Activated CD8-positive, alpha-beta memory T cell treated with anti-CD3 and anti-CD28 coated beads for 36 hours (primary cell): Measurements from ENCODE around the gene RAD9A. TPM values are rescaled to one million over a fixed set of nuclear protein-coding genes. Genes with fewer than 3 reads are reported as not detected.

Source experiments
- CTCF ChIA-PET: fragments of 350-600 bp; sonication (Branson Sonifier 250); formaldehyde crosslinking; loops from one replicate; lab custom pipeline; 2021; ENCODE audit warnings: antibody characterized with exemption; lab: Charles Lee
- POLR2A ChIA-PET: fragments of 350-600 bp; sonication (Branson Sonifier 250); formaldehyde crosslinking; loops from one replicate; lab custom pipeline; 2021; ENCODE audit warnings: antibody characterized with exemption; lab: Charles Lee
- total RNA-seq, 2 experiments: library from RNA; stranded (reverse); gene quantifications; one replicate each; pipeline ENCODE4 v1.2.3, GENCODE V29; 2021

The RAD9A gene
- 10 to 100 TPM; 35.2 to 37.4 TPM for total RNA-seq

DNA sequence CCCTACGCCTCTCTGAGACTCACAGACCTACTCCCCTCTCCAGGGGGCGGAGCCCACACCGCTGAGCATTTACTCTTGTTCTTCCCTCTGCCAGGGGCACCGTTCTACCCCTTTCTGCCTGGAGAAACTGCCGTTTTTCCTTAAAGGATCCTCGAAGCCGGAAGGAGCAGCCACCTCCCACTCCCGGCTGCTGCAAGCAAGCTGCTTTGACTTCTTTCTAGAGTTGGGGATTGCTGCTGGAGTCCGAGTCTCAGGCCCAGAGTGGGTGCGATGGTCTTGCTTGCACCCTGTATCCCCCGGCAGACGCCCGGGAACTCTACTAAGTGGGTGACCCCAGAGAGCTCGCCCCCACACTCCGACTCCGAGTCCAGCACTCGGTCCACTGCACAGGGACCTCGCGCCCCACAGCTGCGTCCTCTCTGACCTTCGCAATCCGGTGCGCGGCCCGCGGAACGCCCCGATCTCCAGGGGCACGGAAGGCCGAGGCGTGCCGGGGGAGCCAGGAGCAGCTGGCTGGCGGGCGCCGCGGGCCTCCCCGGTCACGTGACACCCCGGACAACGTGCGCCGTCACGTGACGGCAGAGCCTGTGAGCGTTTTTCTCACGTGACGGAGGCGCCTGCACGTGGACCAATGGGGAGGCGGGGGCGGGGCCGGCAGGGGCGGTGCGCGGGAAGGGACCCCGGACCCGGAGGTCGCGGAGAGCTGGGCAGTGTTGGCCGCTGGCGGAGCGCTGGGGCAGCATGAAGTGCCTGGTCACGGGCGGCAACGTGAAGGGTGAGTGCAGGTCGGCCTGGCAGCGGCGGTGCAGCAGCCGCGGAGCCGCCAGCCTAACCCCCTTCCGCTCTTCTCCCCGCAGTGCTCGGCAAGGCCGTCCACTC is at the start of gene RAD9A:
Gene RAD9A (plus strand): TSS at position 683 of the 879 bp plus-strand sequence. CDS start 59 bp downstream, at position 742.
- ChIA-PET POLR2A (interaction anchor here (0.6 to 2.4 kb wide), 8 partner anchors 9 to 96 kb away, joined by 3 to 26 read pairs (median 4); partner anchors contain the start of genes PPP1CA, PTPRCAP and TBC1D10C), CTCF (interaction anchor here (0.9 to 4.0 kb wide), 13 partner anchors 10 to 130 kb away, joined by 3 to 24 read pairs (median 7); partner anchors contain the start of genes POLD4, PPP1CA and TBC1D10C)

DNA sequence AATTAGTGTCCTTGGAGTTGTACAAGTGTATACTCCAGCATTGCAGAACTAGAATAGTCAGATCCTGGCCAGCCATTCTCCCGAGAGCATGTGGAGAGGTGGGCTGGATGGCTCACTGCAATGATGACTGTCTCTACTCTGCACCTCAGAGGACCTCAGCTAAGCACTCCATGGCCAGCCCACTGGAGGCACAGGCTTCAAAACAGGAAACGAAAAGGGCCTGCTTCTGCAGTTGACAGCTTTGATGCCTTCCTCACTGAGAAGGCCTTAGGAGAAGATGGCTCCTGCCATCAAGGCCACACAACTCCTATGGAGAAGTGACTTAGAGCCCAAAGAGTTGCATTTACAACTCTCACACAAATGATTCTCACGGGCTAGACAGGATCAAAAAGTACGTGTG is 47.5 kb upstream of the RAD9A start:
- ChIA-PET POLR2A (interaction anchor here (0.9 kb wide), 1 partner anchor 33 kb away, joined by 3 read pairs; no protein-coding TSS in a partner anchor), CTCF (interaction anchor here (0.6 to 4.2 kb wide), 9 partner anchors 9 to 159 kb away, joined by 3 to 48 read pairs (median 6); partner anchors contain the start of gene POLD4)

DNA sequence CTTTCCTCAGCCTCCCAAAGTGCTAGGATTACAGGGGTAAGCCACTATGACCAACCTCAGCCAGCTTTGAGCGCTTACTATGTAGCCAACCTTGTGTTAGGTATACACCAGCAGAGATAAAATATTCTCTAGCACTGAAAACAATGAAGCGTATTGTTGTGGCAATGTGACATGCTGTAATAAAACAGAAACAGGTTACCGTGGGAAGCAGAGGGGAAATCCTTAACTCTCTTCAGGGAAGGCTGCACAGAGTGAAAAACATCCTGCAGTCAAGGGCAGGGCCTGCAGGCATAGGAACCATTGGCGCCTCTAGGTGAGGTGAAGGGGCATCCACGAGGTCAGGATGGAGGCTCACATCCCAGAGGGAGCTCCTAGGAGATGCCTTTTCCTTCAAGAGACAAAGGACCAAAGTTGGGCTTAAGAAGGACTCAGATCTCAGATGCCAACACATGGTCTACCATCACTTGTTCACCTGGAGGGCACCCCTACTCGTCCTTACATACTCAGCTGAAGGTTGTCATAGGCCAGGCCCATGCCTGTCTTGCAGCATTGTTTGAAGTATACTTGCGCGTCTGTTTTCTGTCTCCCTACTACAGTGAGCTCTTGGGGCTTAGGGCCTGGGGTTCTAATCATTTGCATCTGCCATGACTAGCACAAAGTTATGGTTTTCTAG is 46.4 kb upstream of the RAD9A start:
- ChIA-PET POLR2A (interaction anchor here (0.6 kb wide), 1 partner anchor 235 kb away, joined by 4 read pairs; no protein-coding TSS in a partner anchor), CTCF (interaction anchor here (0.6 to 4.2 kb wide), 16 partner anchors 8 to 83 kb away, joined by 3 to 48 read pairs (median 6); partner anchors contain the start of gene POLD4)

DNA sequence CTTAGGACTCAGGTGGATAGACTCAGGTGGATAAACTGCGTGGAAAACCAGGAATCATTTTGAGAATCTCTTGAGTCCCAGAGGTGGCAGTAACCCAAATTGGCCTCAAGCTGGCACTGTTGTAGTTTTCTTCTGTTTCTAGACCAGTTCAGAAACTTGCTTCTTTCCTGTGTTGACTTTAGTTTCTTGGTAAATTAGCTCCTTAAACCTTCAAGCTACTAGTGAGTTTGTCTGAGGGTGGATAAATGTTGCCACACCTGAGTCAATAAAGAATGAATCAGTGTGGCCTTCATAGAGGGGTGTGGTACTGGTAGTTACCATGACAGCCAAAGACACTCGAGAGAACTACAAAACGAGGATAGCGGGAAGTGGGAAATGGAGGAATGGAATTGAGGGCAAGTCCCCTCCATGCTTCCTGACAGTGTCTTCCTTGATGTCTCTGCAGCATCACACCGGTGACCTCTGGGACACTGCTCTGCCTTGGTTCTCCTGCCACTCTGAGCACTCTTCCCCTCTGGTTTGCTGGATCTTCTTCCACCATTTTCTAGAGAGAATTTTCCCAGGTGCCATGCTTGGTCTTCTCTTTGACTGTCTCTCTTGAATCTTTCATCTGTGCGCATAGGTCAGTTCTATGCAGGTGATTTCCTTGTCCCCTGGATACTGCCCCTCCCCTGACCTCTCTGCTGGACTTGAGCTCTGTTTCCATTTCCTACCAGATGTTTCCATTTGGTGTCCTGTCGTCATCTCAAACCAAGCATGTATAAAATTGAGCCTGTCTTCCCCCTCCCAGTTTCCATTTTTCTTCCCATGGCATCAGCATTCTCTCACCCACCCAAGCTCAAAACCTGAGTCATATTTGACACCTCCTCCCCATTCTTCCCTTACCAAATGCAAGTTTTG is 45.6 kb upstream of the RAD9A start:
- CTCF ChIA-PET: interaction anchor here (1.0 to 4.2 kb wide), 17 partner anchors 8 to 84 kb away, joined by 3 to 48 read pairs (median 5); partner anchors contain the start of gene POLD4
- POLR2A ChIA-PET: interaction anchor here (0.6 kb wide), 1 partner anchor 234 kb away, joined by 4 read pairs; no protein-coding TSS in a partner anchor

DNA sequence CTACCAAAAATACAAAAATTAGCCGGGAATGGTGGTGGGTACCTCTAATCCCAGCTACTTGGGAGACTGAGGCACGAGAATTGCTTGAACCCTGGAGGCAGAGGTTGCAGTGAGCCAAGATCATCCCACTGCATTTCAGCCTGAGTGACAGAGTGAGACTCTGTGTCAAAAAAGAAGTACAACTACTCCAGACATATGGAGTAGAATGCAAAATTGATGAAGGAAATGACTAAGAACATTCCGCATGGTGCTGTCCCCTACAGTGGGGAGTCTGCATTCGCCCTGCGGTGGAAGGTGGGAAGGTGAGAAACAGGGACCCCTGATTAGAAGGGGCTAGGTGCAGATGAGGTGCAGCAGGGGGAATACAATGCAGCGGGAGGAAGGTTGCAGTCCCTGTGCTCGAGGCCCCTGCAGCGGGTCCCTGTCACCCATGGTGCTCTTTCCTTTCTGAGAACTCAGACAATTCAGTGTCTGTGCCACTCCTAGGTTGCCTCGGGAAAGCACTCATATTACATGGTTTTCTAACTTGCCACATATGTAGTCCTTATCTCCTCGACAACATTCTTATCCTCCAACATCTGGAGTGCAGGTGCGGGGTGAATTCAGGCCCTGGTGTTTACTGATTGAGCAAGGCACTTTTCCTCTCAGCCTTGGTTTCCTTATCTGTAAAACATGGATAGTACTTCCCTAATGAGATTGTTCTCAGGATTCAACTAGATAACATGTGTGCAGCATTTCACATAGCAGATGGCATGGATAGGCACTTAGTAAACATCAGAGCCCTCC is 43.6 kb upstream of the RAD9A start:
- POLR2A ChIA-PET: no interaction called here

GRCh38 chr11:67349036-67349435 is 42.8 kb upstream of the RAD9A start:
- ChIA-PET CTCF (interaction anchor here (0.5 to 20.0 kb wide), 2 partner anchors 29 to 942 kb away, joined by 6 to 601 read pairs; partner anchors contain the start of gene CLCF1), POLR2A (no interaction called here)

More for the DNA sequence above, 43.6 kb upstream of the RAD9A start:
- CTCF ChIA-PET: interaction anchor here (1.8 to 20.0 kb wide), 3 partner anchors 9 to 34 kb away, joined by 7 to 601 read pairs (median 48); partner anchors contain the start of gene CLCF1

GRCh38 chr11:67349457-67349856 is 42.3 kb upstream of the RAD9A start:
- CTCF ChIA-PET: interaction anchor here (0.5 to 20.0 kb wide), 2 partner anchors 29 to 942 kb away, joined by 6 to 601 read pairs; partner anchors contain the start of gene CLCF1

DNA sequence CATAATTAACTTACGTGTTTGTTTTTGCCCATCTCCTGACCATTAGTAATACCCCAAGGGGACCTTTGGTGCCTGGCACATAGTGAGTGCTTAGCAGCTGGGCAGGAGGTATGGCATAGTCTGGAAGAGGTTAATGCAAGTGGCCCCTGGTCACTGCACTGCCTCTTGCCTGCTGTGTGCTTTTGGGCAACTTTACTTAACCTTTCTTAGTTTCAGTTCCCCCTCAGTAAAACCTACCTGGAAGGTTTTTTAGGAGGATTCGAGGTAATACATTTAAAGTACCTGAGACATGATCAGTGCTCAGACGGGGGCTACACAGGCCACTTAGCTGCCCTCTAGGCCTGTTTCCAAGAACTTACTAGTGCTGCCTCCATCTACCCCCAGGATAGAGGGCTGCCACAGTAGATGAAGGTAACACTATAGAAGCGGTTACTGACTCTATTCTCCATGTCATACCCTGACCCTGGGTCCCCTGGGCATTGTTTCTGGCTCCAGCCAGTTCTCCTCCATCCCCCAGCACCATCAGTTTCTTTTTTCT is 41.8 kb upstream of the RAD9A start:
- CTCF ChIA-PET: interaction anchor here (2.5 to 20.0 kb wide), 3 partner anchors 28 to 88 kb away, joined by 10 to 601 read pairs (median 24); partner anchors contain the start of genes CLCF1 and RAD9A

More at GRCh38 chr11:67349457-67349856, 42.3 kb upstream of the RAD9A start:
- POLR2A ChIA-PET: no interaction called here

GRCh38 chr11:67351275-67352005 is 40.3 kb upstream of the RAD9A start:
- ChIA-PET POLR2A (interaction anchor here (0.8 to 1.5 kb wide), 5 partner anchors 22 to 112 kb away, joined by 3 to 5 read pairs (median 3); partner anchors contain the start of genes PPP1CA and RAD9A), CTCF (interaction anchor here (0.6 to 20.0 kb wide), 20 partner anchors 9 to 269 kb away, joined by 3 to 601 read pairs (median 6); partner anchors contain the start of genes CLCF1, PPP1CA and RAD9A)

More for the DNA sequence above, 41.8 kb upstream of the RAD9A start:
- POLR2A ChIA-PET: no interaction called here

DNA sequence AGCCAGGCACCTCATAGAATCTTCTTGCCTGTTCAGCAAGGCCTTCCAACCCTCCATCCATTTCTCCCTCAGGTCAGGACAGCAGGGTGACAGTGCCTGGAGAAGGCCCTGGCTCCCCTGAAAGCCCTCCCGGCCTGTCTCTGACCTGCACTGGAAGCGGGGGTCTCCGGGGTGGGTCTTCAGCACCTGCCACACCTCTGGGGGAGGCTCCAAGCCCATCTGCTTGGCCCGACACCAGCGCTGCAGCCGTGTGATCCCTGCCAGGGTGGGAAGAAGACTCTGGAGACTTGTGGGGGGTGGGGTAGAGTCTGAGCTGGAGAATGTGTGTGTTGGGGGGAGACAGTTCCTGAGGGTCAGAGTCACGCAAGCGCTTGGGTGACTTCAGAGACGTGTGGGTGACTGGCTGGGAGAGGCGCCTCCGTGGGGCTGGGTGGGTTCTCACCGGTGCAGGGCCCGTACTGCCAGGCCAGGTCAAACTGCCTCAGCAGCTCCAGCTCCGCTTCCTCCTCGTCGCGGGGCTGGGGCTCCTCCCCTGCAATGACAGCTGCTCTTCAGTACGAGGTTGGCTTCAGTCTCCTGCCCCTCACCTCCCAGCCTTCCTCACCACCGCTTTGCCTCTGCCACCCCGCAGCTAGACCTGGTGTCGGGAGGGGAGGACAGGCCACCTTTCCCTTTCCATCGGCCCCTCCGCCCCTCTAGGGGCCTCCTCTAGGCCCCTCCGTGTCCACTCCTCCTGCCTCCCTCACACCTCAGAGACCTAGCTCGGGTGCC is 39.1 kb upstream of the RAD9A start:
- ChIA-PET POLR2A (interaction anchor here (0.6 to 2.8 kb wide), 10 partner anchors 20 to 116 kb away, joined by 3 to 12 read pairs (median 4); partner anchors contain the start of genes CLCF1, PPP1CA, RAD9A and TMEM134), CTCF (interaction anchor here (0.7 to 20.0 kb wide), 12 partner anchors 8 to 237 kb away, joined by 3 to 601 read pairs (median 5); partner anchors contain the start of genes CLCF1, RAD9A and TBC1D10C)

DNA sequence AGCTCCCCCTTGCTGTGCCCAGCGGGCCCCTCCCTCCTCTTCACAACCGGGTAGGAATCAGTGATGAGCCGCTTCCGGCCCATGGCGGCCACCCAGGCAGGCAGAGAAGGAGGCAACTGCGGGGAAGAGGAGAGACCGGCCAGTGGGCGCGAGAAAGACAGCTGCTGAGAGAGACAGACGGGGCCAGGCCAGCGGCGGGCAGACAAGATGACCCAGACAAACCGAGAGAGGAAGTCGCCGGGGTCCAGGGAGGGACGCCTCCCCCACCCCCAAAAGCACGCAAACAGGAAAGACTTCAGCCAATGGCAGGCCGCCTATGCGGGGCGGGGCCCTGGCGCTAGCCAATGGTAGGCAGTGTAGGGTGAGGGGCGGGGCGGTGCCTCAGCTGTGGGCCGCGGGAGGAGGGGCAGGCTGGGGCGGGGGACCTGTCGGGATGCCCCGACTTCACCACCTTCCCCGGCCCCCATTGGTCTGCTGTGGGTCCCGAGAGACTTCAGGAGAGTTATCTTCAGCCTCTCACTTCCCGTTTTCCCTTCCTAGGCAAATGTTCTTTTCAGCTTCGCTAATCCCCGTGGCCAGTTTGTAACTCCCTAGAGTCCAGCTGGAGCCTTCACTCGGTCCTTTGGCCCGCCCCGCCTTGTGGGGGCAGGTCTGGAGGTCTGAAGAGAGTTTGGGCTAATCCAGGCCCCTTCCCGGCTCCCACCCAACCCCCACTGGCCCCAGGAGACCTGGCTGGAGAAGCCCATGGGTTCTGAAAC is 38.3 kb upstream of the RAD9A start, which contains the start of gene POLD4:
Gene POLD4 (minus strand): TSS at position 230 of the 758 bp plus-strand sequence. CDS start 147 bp downstream, at position 83.
- ChIA-PET POLR2A (interaction anchor here (0.6 to 2.8 kb wide), 12 partner anchors 9 to 115 kb away, joined by 3 to 12 read pairs (median 3); partner anchors contain the start of genes CLCF1, PPP1CA, RAD9A and TMEM134), CTCF (interaction anchor here (0.6 to 20.0 kb wide), 13 partner anchors 8 to 238 kb away, joined by 3 to 601 read pairs (median 4); partner anchors contain the start of genes CLCF1, GRK2, RAD9A and TBC1D10C)

DNA sequence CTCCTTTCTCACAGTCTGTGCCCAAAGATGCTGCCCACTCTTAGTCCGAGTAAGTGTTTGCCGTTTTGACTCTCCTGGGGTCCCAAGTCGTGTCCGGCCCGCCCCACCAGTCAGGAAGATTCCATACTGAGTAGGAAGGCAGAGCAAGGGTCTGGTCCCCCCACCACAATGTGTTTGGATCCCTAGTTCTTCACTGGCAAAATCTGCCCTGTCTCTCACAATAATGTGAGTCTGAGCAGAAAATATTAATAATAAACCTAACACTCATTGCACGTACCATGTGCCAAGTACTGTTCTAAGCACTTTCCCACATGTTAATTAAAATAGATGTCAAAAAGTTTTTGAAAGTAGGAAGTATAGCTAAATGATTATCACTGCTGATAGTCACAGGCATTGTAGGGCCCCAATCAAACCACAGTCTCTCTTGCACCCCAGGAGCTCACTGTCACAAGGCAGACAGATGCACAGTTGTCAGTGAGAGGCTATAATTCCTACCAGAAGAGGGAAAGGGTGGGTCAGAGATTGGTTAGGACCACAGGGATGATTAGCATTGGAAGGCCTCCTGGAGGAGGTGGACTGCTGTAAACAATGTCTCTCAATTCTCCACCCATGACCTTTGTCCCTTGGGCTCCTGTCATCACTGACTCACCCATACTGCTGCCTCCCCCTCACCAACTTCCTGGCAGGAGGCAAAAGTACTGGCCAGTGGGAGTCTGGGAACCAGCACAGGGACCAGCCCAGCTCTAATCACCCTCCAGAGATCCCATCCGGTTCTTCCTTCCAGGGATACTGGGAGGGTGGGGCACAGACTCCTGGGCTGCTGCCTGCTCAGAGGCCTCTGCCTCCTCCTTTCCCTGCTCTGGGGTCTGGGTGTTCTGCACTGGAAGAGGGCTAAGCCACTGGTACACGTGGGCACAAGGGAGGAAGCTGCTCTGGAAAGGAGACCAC is 37.4 kb upstream of the RAD9A start:
- CTCF ChIA-PET: interaction anchor here (0.6 to 20.0 kb wide), 9 partner anchors 9 to 102 kb away, joined by 3 to 601 read pairs (median 4); partner anchors contain the start of genes CLCF1, GRK2 and RAD9A

More for the DNA sequence above, 37.4 kb upstream of the RAD9A start:
- POLR2A ChIA-PET: interaction anchor here (0.7 to 2.8 kb wide), 6 partner anchors 8 to 47 kb away, joined by 3 to 12 read pairs (median 4); partner anchors contain the start of genes CLCF1 and PPP1CA
